Activated CD8-positive, alpha-beta memory T cell treated with anti-CD3 and anti-CD28 coated beads for 1 hour (primary cell): ENCODE data around the gene ITGA11.

ENCODE experiments used
- DNase-seq, 2 donors: peaks; one replicate each; pipeline ENCODE4 v3.0.0-alpha.2; 2020; ENCODE audit warnings: low read depth in 1 of 2; ENCODE audit errors: extremely low read depth in 1 of 2

The ITGA11 gene

GRCh38 chr15:68335251-68335650 lies 96.7 kb downstream of the ITGA11 start:
- DNase-seq, result no peak

GRCh38 chr15:68334661-68335124 lies 97.3 kb downstream of the ITGA11 start:
- DNase-seq, result no peak

GRCh38 chr15:68333775-68334470 lies 98.0 kb downstream of the ITGA11 start:
- DNase-seq, result no peak

DNA sequence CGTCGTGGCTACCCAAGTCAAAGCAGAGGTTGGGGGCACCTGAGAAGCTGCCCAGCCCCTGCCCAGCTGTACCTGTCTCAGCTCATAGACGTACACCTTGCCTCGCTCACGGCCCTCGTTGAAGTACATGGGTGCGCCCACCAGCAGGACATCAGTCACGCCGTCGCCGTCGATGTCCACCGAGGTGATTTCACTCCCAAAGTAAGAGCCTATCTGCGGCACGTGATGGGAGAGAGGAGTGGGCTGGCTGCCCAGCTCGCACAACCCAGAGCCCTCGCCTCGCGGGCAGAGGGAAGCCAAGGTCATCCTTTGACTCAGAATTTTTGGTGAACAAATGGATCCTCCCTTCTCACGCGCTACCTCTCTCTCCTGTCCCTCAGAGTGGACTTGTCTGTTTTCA lies 99.7 kb downstream of the ITGA11 start:
- DNase-seq, result no peak

- no peak for DNase-seq
Measured at GRCh38 chr15:68330901-68331300, 101.1 kb downstream of the ITGA11 start.

- no peak for DNase-seq
Measured at GRCh38 chr15:68330416-68330815, 101.5 kb downstream of the ITGA11 start.

- no peak for DNase-seq
Measured at GRCh38 chr15:68328964-68329363, 103.0 kb downstream of the ITGA11 start.

GRCh38 chr15:68328443-68328842 lies 103.5 kb downstream of the ITGA11 start:
- DNase-seq, result no peak

- no peak for DNase-seq
Measured at GRCh38 chr15:68326711-68327354, 105.1 kb downstream of the ITGA11 start.

- no peak for DNase-seq
Measured at GRCh38 chr15:68325726-68326125, 106.2 kb downstream of the ITGA11 start.

DNA sequence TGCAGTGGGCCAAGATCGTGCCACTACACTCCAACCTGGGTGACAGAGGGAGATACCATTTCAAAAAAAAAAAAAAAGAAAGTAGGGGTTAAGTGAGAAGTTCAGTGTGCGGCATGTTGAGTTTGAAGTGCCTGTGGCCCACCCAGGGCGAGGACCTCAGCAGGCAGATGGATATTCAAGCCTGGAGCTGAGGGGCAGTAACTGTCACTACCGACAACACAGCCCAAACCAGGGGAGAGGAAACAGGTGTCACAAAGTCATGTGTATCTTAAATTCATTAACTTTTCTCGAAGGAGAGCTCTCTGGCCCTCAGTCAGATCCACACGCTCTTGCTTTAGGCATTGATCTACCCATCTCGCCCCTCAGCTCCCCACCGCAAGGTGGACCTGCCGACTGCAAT lies 109.2 kb downstream of the ITGA11 start:
- no peak for DNase-seq

DNA sequence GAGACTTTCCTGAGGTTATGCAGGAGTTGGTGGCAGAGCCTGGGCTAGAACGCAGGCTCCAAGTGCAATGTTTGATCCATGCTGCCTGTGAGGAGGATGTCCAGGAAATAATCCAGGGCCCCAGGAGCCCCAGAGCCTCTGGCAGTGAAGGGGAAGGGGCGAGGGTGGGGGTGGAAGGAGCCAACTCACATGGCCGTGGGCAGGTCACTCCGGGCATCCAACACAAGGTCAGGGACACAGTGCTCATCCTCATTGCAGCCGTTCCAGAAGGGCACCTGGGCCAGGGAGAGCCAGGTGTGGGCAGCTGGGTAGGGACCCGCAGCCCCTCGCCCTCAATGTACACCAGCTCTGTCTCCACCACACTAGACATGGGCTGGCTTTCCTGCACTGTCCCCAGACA lies 110.7 kb downstream of the ITGA11 start:
- no peak for DNase-seq

- no peak for DNase-seq
Measured at GRCh38 chr15:68319997-68320396, 112.0 kb downstream of the ITGA11 start.

- DNase-seq, result no peak
Measured at GRCh38 chr15:68318931-68319909, 112.7 kb downstream of the ITGA11 start.

DNA sequence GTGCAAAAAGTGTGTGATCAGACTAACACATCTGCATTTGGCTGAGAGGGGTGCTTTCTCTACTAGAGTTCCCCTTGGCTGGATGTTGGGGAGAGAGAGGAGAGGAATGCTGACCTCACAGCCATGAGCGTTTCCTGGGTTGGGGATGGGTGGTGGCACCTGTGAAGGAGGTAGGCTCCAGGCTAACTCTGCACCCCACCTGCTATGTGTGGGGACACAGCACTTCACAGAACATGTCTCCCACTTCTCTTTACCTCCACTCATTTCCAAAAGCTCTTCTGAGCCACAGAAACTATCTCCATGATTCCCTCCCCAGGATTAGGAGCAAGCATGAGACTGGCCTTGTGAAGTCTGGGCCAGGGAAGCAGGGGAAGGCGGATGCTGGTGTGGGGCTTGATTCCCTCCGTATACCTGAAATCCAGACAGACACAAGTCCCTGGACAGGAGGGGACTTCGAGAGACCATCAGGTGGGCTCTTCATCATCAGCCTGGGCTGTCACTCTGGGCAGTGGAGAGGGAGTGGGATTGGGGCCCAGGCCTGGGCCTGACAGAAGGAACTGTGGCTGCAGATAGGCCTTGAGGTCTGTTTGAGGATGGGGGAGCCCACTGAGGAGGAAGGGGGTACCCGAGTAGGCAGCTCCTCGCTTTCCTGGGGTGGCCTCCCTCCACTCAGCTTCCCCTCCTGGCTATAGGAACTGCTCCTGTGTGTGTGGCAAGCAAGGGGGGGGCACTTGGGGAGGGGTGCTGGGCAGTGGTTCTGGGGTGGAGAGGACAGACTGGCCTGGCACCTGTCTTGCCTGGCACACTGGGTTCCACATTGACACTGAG lies 113.7 kb downstream of the ITGA11 start:
- no peak for DNase-seq

- no peak for DNase-seq
Measured at GRCh38 chr15:68317281-68318007, 114.5 kb downstream of the ITGA11 start.

GRCh38 chr15:68316061-68316804 lies 115.7 kb downstream of the ITGA11 start:
- no peak for DNase-seq

GRCh38 chr15:68315495-68316031 lies 116.4 kb downstream of the ITGA11 start:
- DNase-seq, result no peak

DNA sequence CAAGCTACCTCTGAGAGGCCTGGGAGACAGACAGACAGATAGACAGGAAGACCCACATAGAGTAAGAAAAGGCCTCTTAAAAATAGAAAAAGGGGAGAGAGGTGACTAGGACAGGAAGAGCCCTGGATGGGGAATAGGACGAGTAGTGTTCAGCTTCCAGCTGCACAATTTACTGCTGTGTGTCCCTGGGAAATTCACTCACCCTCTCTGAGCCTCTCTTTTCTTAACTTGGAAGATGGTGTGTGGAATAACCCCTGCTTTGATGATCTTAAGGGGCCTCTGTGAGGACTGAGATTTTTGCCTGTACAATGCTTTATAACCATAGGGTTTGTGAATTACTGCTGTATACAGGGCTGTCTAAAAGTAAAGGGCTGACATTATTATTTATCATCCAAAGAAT lies 116.9 kb downstream of the ITGA11 start:
- DNase-seq, result no peak
